ENCODE results near the gene ATRN. TPM values are rescaled to one million over a fixed set of nuclear protein-coding genes. Genes with fewer than 3 reads are reported as not detected.

The ATRN gene
- total and polyA plus RNA-seq, 2 donors (not counting 3 experiments of a cell fraction or from before 2014, with no cell fraction given), result 32.3 to 33.1 TPM

DNA sequence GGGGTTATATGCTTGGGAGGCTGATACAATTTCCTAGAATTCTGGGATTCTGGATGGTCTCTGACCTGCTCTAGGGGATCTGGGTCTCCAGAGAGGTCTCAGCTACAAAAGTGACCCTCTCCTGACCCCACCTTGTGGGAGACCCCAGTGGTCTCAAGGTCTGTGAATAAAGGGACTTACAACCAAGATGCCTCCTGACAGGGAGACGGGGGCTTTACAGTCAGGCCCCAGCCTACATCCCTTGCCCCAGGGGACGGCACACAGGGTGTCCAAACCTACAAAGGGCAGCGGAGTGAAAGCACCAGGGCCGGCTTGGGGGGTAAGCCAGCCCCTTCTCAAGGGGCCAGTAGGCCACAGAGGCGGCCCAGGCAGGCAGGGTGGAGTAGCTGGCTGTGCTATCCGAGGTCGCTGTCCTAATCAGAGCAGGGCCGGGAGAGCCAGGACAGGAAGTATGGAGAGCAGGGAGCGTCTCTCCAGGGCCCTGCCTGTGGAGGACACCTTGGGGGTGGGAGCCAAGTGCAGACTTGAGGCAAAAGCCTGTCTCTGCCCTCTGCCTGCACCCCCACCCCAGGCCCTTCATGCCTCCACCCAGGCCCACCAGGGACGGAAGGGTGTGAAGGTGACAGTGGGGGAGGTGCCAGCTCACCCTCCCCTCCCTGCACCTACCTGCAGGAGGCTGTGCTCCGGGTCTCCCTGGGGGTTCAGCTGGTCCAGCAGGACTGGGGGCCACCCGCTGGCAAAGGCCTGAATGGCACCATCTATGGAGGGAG, 188.9 kb downstream of the ATRN start:
- Histone ChIP-seq H3K79me2 (ENCODE audit: control insufficient read depth, insufficient read depth, low read length) (no peaks in the 10 kb centered on the region), H3K9me3 (replicated peaks; ENCODE audit: control insufficient read depth, insufficient read depth, low read length) (no peaks in the 10 kb centered on the region), H3K4me1 (ENCODE audit: control insufficient read depth, extremely low read depth, insufficient read depth, low read length) (no peaks in the 10 kb centered on the region), H3K4me2 (ENCODE audit: insufficient read depth, low read length) (no peak overlapping the region), H3K27me3 (ENCODE audit: control insufficient read depth in 2 of 2, insufficient read depth in 2 of 2, low read length in 2 of 2) (peaks cover 28 to 44% of the 10 kb centered on the region in 2 experiments), H3K27ac (ENCODE audit: insufficient read depth, low read depth, low read length) (no peak overlapping the region), H3K36me3 (ENCODE audit: control insufficient read depth in 2 of 2, extremely low read depth in 1 of 2, insufficient read depth in 2 of 2, low read length in 2 of 2) (no peaks in the 10 kb centered on the region), H3K4me3 (replicated peaks in 1 of 3; ENCODE audit: insufficient read depth in 1 of 3, low read depth in 1 of 3, low read length in 3 of 3) (no peak overlapping the region), H2AFZ (ENCODE audit: low read depth, low read length) (no peak overlapping the region), H3K9me1 (replicated peaks; ENCODE audit: control insufficient read depth, extremely low read depth, insufficient read depth, low read length) (no peaks in the 10 kb centered on the region), H3K9ac (replicated peaks; ENCODE audit: extremely low read depth, insufficient read depth, low read length) (no peak overlapping the region), H4K20me1 (replicated peaks; ENCODE audit: control insufficient read depth, extremely low read depth, insufficient read depth, low read length) (no peaks in the 10 kb centered on the region)
- ChIA-PET POLR2A (no interaction called here), CTCF (interaction anchor here (0.9 to 1.3 kb wide), 2 partner anchors 17 kb away, joined by 3 to 7 read pairs; no protein-coding TSS in a partner anchor)
- FAIRE-seq (no peak), DNase-seq (ENCODE audit: low read depth, low spot score) (no peak)
- dilution Hi-C loops (cut with MboI; ENCODE audit: extremely low pct_ligation_motif_present, low sequenced_read_pairs), result no loop called here
- no TSS peak for BruUV-seq (replicated peaks)
- TF ChIP-seq JUN (IDR thresholded peaks at IDR 0.05; ENCODE audit: borderline replicate concordance, insufficient read depth, insufficient read length, low read depth), result no peak
- no peak for TF ChIP-seq MAX (IDR thresholded peaks at IDR 0.05; ENCODE audit: insufficient read depth, insufficient read length)
- TF ChIP-seq FOS (IDR thresholded peaks at IDR 0.05; ENCODE audit: borderline replicate concordance, insufficient read depth, low read length), result no peak
- no peak for TF ChIP-seq EZH2 (IDR thresholded peaks at IDR 0.05; ENCODE audit: borderline replicate concordance, low read depth, low read length, severe bottlenecking)
- TF ChIP-seq, protein P1, sequence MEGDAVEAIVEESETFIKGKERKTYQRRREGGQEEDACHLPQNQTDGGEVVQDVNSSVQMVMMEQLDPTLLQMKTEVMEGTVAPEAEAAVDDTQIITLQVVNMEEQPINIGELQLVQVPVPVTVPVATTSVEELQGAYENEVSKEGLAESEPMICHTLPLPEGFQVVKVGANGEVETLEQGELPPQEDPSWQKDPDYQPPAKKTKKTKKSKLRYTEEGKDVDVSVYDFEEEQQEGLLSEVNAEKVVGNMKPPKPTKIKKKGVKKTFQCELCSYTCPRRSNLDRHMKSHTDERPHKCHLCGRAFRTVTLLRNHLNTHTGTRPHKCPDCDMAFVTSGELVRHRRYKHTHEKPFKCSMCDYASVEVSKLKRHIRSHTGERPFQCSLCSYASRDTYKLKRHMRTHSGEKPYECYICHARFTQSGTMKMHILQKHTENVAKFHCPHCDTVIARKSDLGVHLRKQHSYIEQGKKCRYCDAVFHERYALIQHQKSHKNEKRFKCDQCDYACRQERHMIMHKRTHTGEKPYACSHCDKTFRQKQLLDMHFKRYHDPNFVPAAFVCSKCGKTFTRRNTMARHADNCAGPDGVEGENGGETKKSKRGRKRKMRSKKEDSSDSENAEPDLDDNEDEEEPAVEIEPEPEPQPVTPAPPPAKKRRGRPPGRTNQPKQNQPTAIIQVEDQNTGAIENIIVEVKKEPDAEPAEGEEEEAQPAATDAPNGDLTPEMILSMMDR (IDR thresholded peaks at IDR 0.05; ENCODE audit: extremely low read depth in 1 of 2, insufficient read depth in 1 of 2, low read depth in 1 of 2, low read length in 2 of 2), result no peak
- TF ChIP-seq GATA2 (IDR thresholded peaks at IDR 0.05; ENCODE audit: insufficient read depth, insufficient read length, low read depth, low read length), result no peak
- intact Hi-C loops (cut with micrococcal nuclease), result no loop called here
